GM19372 (cell line): Measurements from ENCODE around the gene ZNF439.
"Not testable (repeated sequence)": the region's sequence is repeated elsewhere in the genome, so short reads cannot be mapped to it uniquely, and the experiment has no call there.

Source experiments
- ATAC-seq: cut with Tn5 transposase; IDR thresholded peaks from one replicate; pipeline ENCODE4 v1.9.1; 2021; ENCODE audit warnings: mild to moderate bottlenecking, low read depth, moderate library complexity; ENCODE audit not compliant: unreplicated experiment

Gene ZNF439

GRCh38 chr19:11848594-11849469 lies at the start of gene ZNF439:
Gene ZNF439, plus strand, starts transcription at chr19:11848726. Its CDS starts 142 bp downstream, at chr19:11848868.
- ATAC-seq = no peak

- no peak for ATAC-seq
Observed at GRCh38 chr19:11806354-11807098, 42.0 kb upstream of the ZNF439 start.

GRCh38 chr19:11807099-11807380 lies 41.5 kb upstream of the ZNF439 start:
- no peak for ATAC-seq

- ATAC-seq = no peak
Observed at GRCh38 chr19:11813703-11814028, 34.9 kb upstream of the ZNF439 start.

GRCh38 chr19:11814029-11814699 lies 34.4 kb upstream of the ZNF439 start, which contains the start of gene ZNF440:
Gene ZNF440, plus strand, starts transcription at chr19:11814273. Its CDS starts 175 bp downstream, at chr19:11814448.
- peak; percentile 97 for ATAC-seq

DNA sequence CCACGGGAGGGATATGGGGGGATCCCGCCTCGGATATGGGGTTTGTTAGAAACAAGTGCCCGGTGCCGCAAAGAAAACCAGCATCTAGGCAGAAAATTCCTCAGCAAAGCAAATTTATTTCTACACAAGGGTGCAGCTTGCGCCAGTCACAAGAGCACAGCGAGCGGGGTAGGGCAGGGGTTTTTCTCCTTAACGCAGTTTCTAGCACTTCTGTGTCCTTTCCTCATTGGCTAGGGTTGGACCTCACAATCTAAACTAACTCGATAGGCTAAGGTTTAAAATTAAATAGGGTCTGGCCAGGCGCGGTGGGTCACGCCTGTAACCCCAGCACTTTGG lies 33.9 kb upstream of the ZNF439 start:
- no peak for ATAC-seq

DNA sequence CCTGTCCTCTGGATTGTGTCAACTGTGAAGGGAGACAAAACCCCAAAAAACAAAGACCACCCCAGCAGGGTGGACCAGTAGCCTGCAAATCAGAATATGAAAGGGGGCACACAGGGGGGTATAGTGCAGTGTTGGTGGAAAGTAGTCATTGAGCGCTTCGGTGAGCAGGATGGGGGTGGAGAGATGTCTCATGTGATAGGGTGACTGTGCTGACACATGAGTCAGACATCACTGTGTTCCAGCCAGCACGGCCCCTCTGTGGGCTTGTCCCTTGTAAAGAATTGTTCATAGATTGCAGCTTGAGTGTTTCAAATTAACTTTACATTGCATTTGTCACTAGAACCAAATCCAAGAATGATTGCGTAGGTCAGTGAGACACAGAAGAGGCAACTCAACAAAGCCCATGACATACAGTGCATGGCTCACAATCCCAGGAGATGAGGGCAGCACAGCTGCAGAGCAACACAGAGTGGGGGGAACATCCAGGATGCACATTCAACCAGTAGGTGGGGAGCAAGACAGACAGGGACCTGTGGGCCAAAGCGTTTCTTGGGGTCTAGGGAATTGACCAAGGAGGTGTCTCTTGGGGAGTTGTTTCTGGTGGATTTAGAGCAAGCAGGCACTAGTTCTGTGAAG lies 26.9 kb upstream of the ZNF439 start:
- no peak for ATAC-seq

- ATAC-seq = not testable (repeated sequence)
Observed at GRCh38 chr19:11828957-11829876, 19.3 kb upstream of the ZNF439 start.

DNA sequence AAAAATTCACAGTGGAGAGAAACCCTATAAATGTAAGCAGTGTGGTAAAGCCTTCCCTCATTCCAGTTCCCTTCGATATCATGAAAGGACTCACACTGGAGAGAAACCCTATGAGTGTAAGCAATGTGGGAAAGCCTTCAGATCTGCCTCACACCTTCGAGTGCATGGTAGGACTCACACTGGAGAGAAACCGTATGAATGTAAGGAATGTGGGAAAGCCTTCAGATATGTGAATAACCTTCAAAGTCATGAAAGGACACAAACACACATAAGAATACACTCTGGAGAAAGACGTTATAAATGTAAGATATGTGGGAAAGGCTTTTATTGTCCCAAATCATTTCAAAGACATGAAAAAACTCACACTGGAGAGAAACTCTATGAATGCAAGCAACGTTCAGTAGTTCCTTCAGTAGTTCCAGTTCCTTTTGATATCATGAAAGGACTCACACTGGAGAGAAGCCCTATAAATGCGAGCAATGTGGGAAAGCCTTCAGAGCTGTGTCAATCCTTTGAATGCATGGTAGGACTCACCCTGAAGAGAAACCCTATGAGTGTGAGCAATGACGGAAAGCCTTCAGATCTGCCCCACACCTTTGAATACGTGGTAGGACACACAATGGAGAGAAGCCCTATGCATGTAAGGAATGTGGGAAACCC lies 16.1 kb upstream of the ZNF439 start:
- no peak for ATAC-seq

DNA sequence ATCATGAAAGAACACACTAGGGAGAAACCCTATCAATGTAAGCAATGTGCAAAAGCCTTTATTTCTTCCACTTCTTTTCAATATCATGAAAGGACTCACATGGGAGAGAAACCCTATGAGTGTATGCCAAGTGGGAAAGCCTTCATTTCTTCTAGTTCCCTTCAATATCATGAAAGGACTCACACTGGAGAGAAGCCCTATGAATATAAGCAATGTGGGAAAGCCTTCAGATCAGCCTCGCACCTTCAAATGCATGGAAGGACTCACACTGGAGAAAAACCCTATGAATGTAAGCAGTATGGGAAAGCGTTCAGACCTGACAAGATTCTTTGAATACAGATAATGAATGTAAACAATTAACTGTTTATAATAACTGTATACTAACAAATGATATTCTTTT lies 15.0 kb upstream of the ZNF439 start:
- ATAC-seq = no peak

DNA sequence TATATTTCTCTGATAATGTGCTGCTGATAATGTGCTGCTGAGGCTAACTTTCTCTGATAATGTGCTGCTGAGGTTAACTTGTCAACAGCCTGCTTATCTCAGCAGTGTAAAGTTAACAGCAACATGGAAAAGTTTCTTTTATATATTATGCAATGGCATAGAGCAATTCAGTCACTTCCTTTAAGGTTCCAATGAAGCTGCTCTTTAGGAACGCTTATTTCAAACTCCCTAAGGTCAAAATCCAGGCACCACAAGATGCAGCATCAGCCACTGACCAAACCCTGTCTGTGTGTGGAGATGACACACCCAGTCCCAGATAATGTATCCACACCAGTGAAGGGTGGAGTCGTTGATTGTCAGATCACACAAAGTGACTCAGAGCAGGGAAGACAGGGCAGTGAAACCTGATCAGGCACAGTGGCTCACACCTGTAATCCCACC lies 12.9 kb upstream of the ZNF439 start:
- ATAC-seq = not testable (repeated sequence)

DNA sequence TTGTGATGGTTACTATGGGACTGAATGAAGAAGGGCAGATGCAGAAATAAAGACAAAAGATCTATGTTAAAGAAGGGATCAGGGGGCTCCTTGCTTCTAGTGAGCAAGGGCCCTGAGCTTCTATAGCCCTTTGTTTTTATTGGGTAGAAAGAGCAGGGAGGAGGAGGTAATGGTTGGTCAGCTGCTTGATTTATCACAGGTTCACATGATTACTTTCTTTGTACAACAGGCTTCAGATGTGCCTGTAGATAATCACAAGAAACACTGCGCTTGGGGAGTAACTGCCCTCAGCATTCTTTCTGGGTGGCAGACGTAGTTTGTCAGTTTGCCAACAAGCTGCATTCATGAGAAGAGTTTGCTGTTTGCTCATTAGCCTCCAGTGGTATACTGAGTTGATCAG lies 4.8 kb upstream of the ZNF439 start:
- no peak for ATAC-seq

GRCh38 chr19:11847615-11848014 lies 911 bp upstream of the ZNF439 start:
- not testable (repeated sequence) for ATAC-seq

GRCh38 chr19:11848200-11848593 lies 329 bp upstream of the ZNF439 start:
- no peak for ATAC-seq

DNA sequence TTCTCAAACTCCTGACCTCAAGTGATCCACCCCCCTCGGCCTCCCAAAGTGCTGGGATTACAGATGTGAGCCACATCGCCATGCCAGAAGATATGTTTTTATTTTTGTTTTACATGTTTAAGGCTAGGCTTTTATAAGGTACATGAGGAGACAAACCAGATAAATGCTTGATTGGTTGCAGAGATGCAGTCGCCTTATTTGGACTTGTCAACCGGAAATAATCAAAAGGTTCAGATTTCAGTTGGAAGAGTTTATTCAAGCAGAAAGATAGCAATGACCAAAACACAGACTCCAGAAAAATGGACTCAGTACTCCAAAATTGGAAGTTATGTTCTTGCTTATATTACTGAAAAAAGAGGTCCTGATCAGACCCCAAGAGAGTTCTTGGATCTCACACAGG lies 1.8 kb downstream of the ZNF439 start:
- not testable (repeated sequence) for ATAC-seq

GRCh38 chr19:11853358-11853757 lies 4.8 kb downstream of the ZNF439 start:
- ATAC-seq = no peak

GRCh38 chr19:11856596-11857250 lies 8.2 kb downstream of the ZNF439 start:
- ATAC-seq = no peak

DNA sequence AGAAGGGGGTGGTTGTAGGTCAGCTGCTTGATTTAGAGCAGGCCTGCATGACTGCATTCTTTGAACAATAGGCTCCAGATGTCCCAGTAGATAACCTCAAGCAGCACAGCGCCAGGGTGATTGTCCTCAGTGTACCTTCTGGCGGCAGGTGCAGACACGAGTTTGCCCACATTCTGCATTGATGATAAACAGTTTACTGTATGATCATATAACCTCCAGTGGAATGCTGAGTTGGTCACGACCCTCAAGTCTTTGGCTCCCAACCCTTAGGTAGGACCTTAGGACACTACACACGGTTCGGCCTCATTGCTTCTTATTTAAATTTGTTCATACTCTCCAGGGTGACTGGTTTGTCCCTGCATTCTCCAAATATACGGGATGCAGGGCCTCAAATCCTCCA lies 12.2 kb downstream of the ZNF439 start:
- ATAC-seq = no peak

DNA sequence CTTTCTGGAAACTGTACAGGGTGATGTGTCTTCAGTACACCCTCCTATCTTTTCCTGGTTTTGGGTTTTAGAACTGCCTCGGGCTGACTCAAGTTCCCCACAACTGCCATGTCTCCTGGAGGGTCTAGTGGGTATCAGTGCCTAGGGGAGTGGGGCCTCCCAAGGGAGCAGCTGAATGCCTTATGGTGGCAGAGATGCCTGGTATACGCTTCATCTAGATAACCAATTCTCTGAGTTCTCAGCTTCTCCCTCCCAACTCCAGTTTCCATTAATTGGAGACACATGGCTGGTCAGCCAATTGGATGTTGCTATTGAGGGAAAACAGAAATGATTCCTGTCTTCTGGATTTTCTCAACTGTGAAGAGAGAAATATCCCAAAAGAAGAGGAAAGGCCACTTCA lies 12.8 kb downstream of the ZNF439 start:
- ATAC-seq = no peak
